Liver (tissue), 9 donors: ENCODE data around the gene ACKR2. TPM values are rescaled to one million over a fixed set of nuclear protein-coding genes. Genes with fewer than 3 reads are reported as not detected.

Experiments used
- DNase-seq: peaks from one replicate; pipeline ENCODE4 v3.0.0-alpha.2; 2017; ENCODE audit warnings: low spot score
- H3K27ac ChIP-seq, 2 donors: one replicate each; pipeline ENCODE4 v1.7.0; 2013; ENCODE audit warnings: inconsistent platforms in 2 of 2, low read length in 2 of 2, control low read depth in 1 of 2, low read depth in 1 of 2, mild to moderate bottlenecking in 1 of 2
- H3K27me3 ChIP-seq, 4 donors: one replicate each; pipeline versions ENCODE4 v1.6.1 to v1.7.0; 2013; ENCODE audit warnings: low read length in 3 of 4, inconsistent platforms in 1 of 4, mild to moderate bottlenecking in 1 of 4, moderate library complexity in 1 of 4; ENCODE audit not compliant: control insufficient read depth in 4 of 4, insufficient read depth in 4 of 4
- H3K36me3 ChIP-seq, 4 donors: one replicate each; pipeline versions ENCODE4 v1.6.1 to v1.7.0; 2013; ENCODE audit warnings: low read length in 3 of 4, mild to moderate bottlenecking in 3 of 4, low read depth in 1 of 4, moderate library complexity in 1 of 4; ENCODE audit not compliant: control insufficient read depth in 4 of 4, insufficient read depth in 3 of 4
- H3K4me1 ChIP-seq, 4 donors: one replicate each; pipeline versions ENCODE4 v1.6.1 to v1.7.0; 2013; ENCODE audit warnings: low read length in 3 of 4, mild to moderate bottlenecking in 3 of 4, moderate library complexity in 1 of 4; ENCODE audit not compliant: control insufficient read depth in 4 of 4, insufficient read depth in 4 of 4
- H3K4me3 ChIP-seq, 3 donors: one replicate each; pipeline versions ENCODE4 v1.6.1 to v1.7.0; 2013; ENCODE audit warnings: low read length in 3 of 3, control low read depth in 1 of 3, low read depth in 1 of 3, mild to moderate bottlenecking in 1 of 3
- H3K9ac ChIP-seq, 2 donors: one replicate each; pipeline ENCODE4 v1.7.0; 2013; ENCODE audit warnings: low read length in 2 of 2, mild to moderate bottlenecking in 2 of 2, moderate library complexity in 2 of 2, control low read depth in 1 of 2, low read depth in 1 of 2
- H3K9me3 ChIP-seq, 4 donors: one replicate each; pipeline versions ENCODE4 v1.6.1 to v1.7.0; 2013; ENCODE audit warnings: low read length in 3 of 4; ENCODE audit not compliant: control insufficient read depth in 4 of 4
- CTCF ChIP-seq: fragments of 150-350 bp; IDR thresholded peaks from 2 replicates; pipeline ENCODE4 v1.5.1; 2017; ENCODE audit warnings: improper control_type of control experiment, low read depth, low read length; ENCODE audit not compliant: missing input control
- EGR1 ChIP-seq, 2 donors: IDR thresholded peaks; 2 replicates each; pipeline ENCODE4 v1.6.1; 2016 to 2018; ENCODE audit warnings: antibody characterized with exemption in 2 of 2, low read depth in 2 of 2
- GABPA ChIP-seq, 2 donors: IDR thresholded peaks in 1 of 2; conservative IDR thresholded peaks in 1 of 2; 2 replicates each; pipeline ENCODE4 v1.6.1; 2016; ENCODE audit warnings: antibody characterized with exemption in 2 of 2, mild to moderate bottlenecking in 1 of 2, moderate library complexity in 1 of 2
- HNF4A ChIP-seq, 2 donors: conservative IDR thresholded peaks; 2 replicates each; pipeline ENCODE4 v1.6.1; 2016; ENCODE audit warnings: antibody characterized with exemption in 2 of 2, mild to moderate bottlenecking in 2 of 2
- HNF4G ChIP-seq: IDR thresholded peaks from 2 replicates; pipeline ENCODE4 v1.6.1; 2016; ENCODE audit warnings: antibody characterized with exemption
- JUND ChIP-seq, 2 donors: IDR thresholded peaks; 2 replicates each; pipeline ENCODE4 v1.6.1; 2016; ENCODE audit warnings: antibody characterized with exemption in 2 of 2
- MAX ChIP-seq: IDR thresholded peaks from 2 replicates; pipeline ENCODE4 v1.6.1; 2016; ENCODE audit warnings: antibody characterized with exemption
- NR2F2 ChIP-seq: IDR thresholded peaks from 2 replicates; pipeline ENCODE4 v1.6.1; 2016; ENCODE audit warnings: antibody characterized with exemption
- REST ChIP-seq: IDR thresholded peaks from 2 replicates; pipeline ENCODE4 v1.6.1; 2016; ENCODE audit warnings: antibody characterized with exemption, mild to moderate bottlenecking
- RXRA ChIP-seq, 2 donors: IDR thresholded peaks; 2 replicates each; pipeline ENCODE4 v1.6.1; 2017 to 2018; ENCODE audit warnings: antibody characterized with exemption in 2 of 2, mild to moderate bottlenecking in 1 of 2
- SP1 ChIP-seq: IDR thresholded peaks from 2 replicates; pipeline ENCODE4 v1.6.1; 2018; ENCODE audit warnings: antibody characterized with exemption, mild to moderate bottlenecking
- TAF1 ChIP-seq: conservative IDR thresholded peaks from 2 replicates; pipeline ENCODE4 v1.6.1; 2016; ENCODE audit warnings: antibody characterized with exemption, mild to moderate bottlenecking
- YY1 ChIP-seq: IDR thresholded peaks from 2 replicates; pipeline ENCODE4 v1.6.1; 2016; ENCODE audit warnings: antibody characterized with exemption, mild to moderate bottlenecking
- ZBTB33 ChIP-seq: IDR thresholded peaks from 2 replicates; pipeline ENCODE4 v1.6.1; 2016; ENCODE audit warnings: antibody characterized with exemption
- WGBS: extraction: QIAGEN DNeasy Blood & Tissue Kit; methylation state at CpG from one replicate; pipeline ENCODE4 v1.1.7; 2013; 5-methylcytosine and 5-hydroxymethylcytosine counted together
- polyA plus RNA-seq, 2 donors: library from polyadenylated mRNA; stranded (reverse) in 1 of 2; unstranded in 1 of 2; fragments of 200-250 nt in 1 of 2; fragments of >200 nt in 1 of 2; fragmentation: Nextera tagmentation in 1 of 2; extraction: Ambion mirVana in 1 of 2; gene quantifications; one replicate each; pipeline versions ENCODE4 v1.2.1 to v1.2.3, GENCODE V29; 2013 to 2015
- total RNA-seq, 2 donors: library from RNA; depleted of rRNA; stranded (reverse); fragments of >200 nt; gene quantifications; one replicate each; pipeline ENCODE4 v1.2.3, GENCODE V29; 2014
- donor health status: healthy.
- donor health status: healthy.
- donor health status: healthy.
- donor health status: healthy.
- donor health status: healthy.

ACKR2 gene
- total and polyA plus RNA-seq, 4 donors, result 7.3 to 19.3 (median 10.8) TPM

- no peaks in the 10 kb centered on the region for H3K9me3 ChIP-seq
- no peaks in the 10 kb centered on the region for H3K36me3 ChIP-seq
- H3K27ac ChIP-seq, result no peak overlapping the region
- WGBS, result 97% methylated on average over 8 of the region's 8 CpGs
- H3K4me3 ChIP-seq, result no peak overlapping the region
- DNase-seq, result no peak
- peaks cover 2 to 22% (median 11%) of the 10 kb centered on the region in 4 donors for H3K4me1 ChIP-seq
- TF ChIP-seq JUND (IDR thresholded peaks at IDR 0.05) (no peak), REST (no peak), CTCF (no peak)
- no peak overlapping the region for H3K9ac ChIP-seq
- no peaks in the 10 kb centered on the region for H3K27me3 ChIP-seq
Observed at GRCh38 chr3:42865256-42865655, 56.0 kb downstream of the ACKR2 start.

GRCh38 chr3:42867138-42867537 is 57.9 kb downstream of the ACKR2 start:
- no peak for DNase-seq
- peak overlapping the region; percentile 65 to 76 for H3K27ac ChIP-seq
- H3K36me3 ChIP-seq, result no peaks in the 10 kb centered on the region
- H3K4me3 ChIP-seq, result no peak overlapping the region
- WGBS, result 56% methylated on average over 7 of the region's 7 CpGs
- H3K9ac ChIP-seq, result no peak overlapping the region
- H3K27me3 ChIP-seq, result no peaks in the 10 kb centered on the region
- H3K9me3 ChIP-seq, result no peaks in the 10 kb centered on the region
- TF ChIP-seq NR2F2, result no peak
- peak; percentile 37 to 46 for TF ChIP-seq HNF4A (conservative IDR thresholded peaks at IDR 0.05)
- TF ChIP-seq GABPA (IDR thresholded peaks at IDR 0.05 in 1 of 2, conservative IDR thresholded peaks at IDR 0.05 in 1 of 2), result no peak
- TF ChIP-seq ZBTB33, result no peak
- TF ChIP-seq TAF1, result no peak
- no peak for TF ChIP-seq JUND (IDR thresholded peaks at IDR 0.05)
- no peak for TF ChIP-seq EGR1 (IDR thresholded peaks at IDR 0.05; ENCODE audit: low read depth in 2 of 2)
- peak; percentile 56 for TF ChIP-seq SP1
- no peak for TF ChIP-seq CTCF
- TF ChIP-seq YY1, result peak; percentile 41
- TF ChIP-seq RXRA (IDR thresholded peaks at IDR 0.05), result peak; percentile 33 to 34
- no peak for TF ChIP-seq HNF4G
- TF ChIP-seq MAX, result no peak
- peaks cover 2 to 33% (median 23%) of the 10 kb centered on the region in 4 donors for H3K4me1 ChIP-seq
